Measurements from ENCODE around the gene AEN. TPM values are rescaled to one million over a fixed set of nuclear protein-coding genes. Genes with fewer than 3 reads are reported as not detected.

The AEN gene
- total and polyA plus RNA-seq, 2 donors (not counting 3 experiments of a cell fraction or from before 2014, with no cell fraction given) = 34.2 to 35.6 TPM

DNA sequence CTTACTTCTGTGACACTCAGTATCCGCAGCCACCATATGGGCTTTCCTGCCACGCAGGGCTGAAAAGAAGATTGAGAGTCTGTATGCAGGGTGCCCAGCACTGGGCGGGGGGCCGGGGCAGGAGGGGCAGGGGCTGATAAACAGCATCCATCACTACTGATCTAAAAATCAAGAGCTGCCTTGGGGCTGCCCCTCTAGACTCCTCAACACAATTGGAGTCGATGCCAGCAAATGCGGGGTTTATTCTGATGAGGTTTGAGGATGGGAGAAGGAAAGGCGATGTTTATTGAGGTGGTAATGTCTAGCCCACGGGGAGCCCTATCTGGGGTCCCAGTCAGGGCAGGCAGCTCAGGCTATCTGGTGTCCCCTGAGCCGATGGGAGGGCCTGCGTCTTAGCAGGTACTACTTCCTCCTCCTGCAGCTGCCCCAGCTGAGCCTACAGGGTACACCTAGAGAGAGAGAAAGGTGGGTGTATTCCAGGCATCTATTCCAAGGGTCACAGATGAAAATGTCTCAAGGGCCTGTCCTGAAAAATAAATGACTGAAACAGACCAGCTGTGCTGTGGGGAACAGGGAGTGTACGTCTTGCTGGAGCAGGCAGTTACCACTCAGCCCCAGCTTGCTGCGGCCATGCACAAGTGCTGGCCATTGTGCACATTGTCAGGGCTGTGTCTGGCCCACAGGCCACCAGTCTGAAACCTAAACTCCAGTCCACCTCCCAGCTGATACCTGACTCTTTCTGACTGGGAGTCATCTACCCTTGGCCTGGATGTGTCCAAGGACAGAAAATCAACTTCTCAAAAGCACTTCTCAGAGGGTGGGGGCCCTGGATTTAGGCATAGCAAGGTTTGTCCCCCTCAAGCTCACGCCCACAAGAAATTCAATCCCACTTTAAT is 37.2 kb downstream of the AEN start:
- FAIRE-seq = no peak
- H3K4me1 ChIP-seq (ENCODE audit: control insufficient read depth, extremely low read depth, insufficient read depth, low read length) = peaks cover 8% of the 10 kb centered on the region
- no TSS peak for BruUV-seq (replicated peaks)
- no peaks in the 10 kb centered on the region for H3K79me2 ChIP-seq (ENCODE audit: control insufficient read depth, insufficient read depth, low read length)
- H4K20me1 ChIP-seq (replicated peaks; ENCODE audit: control insufficient read depth, extremely low read depth, insufficient read depth, low read length) = no peaks in the 10 kb centered on the region
- ChIA-PET POLR2A (no interaction called here), CTCF (interaction anchor here (0.8 to 6.1 kb wide), 15 partner anchors 20 to 345 kb away, joined by 3 to 126 read pairs (median 5); partner anchors contain the start of gene ISG20)
- intact Hi-C loops (cut with micrococcal nuclease) (loop anchor here (5.0 kb wide), 1 partner anchor 44 kb away; no protein-coding TSS in a partner anchor), dilution Hi-C loops (cut with MboI; ENCODE audit: extremely low pct_ligation_motif_present, low sequenced_read_pairs) (no loop called here)
- H3K27me3 ChIP-seq (ENCODE audit: control insufficient read depth in 2 of 2, insufficient read depth in 2 of 2, low read length in 2 of 2) = no peaks in the 10 kb centered on the region
- no peak overlapping the region for H3K9ac ChIP-seq (replicated peaks; ENCODE audit: extremely low read depth, insufficient read depth, low read length)
- DNase-seq (ENCODE audit: low read depth, low spot score) = no peak
- H2AFZ ChIP-seq (ENCODE audit: low read depth, low read length) = no peak overlapping the region
- H3K4me2 ChIP-seq (ENCODE audit: insufficient read depth, low read length) = no peak overlapping the region
- no peak overlapping the region for H3K27ac ChIP-seq (ENCODE audit: insufficient read depth, low read depth, low read length)
- no peaks in the 10 kb centered on the region for H3K36me3 ChIP-seq (ENCODE audit: control insufficient read depth in 2 of 2, extremely low read depth in 1 of 2, insufficient read depth in 2 of 2, low read length in 2 of 2)
- H3K9me3 ChIP-seq (replicated peaks; ENCODE audit: control insufficient read depth, insufficient read depth, low read length) = no peaks in the 10 kb centered on the region
- no peaks in the 10 kb centered on the region for H3K9me1 ChIP-seq (replicated peaks; ENCODE audit: control insufficient read depth, extremely low read depth, insufficient read depth, low read length)
- no peak overlapping the region for H3K4me3 ChIP-seq (replicated peaks in 1 of 3; ENCODE audit: insufficient read depth in 1 of 3, low read depth in 1 of 3, low read length in 3 of 3)
- no peak for TF ChIP-seq FOS (IDR thresholded peaks at IDR 0.05; ENCODE audit: borderline replicate concordance, insufficient read depth, low read length)
- TF ChIP-seq GATA2 (IDR thresholded peaks at IDR 0.05; ENCODE audit: insufficient read depth, insufficient read length, low read depth, low read length) = no peak
- no peak for TF ChIP-seq POLR2A (IDR thresholded peaks at IDR 0.05; ENCODE audit: low read depth, low read length)
- TF ChIP-seq, protein P1, sequence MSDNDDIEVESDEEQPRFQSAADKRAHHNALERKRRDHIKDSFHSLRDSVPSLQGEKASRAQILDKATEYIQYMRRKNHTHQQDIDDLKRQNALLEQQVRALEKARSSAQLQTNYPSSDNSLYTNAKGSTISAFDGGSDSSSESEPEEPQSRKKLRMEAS (IDR thresholded peaks at IDR 0.05; ENCODE audit: insufficient read depth, insufficient read length) = no peak
- no peak for TF ChIP-seq JUN (IDR thresholded peaks at IDR 0.05; ENCODE audit: borderline replicate concordance, insufficient read depth, insufficient read length, low read depth)
- no peak for TF ChIP-seq MYC (IDR thresholded peaks at IDR 0.05; ENCODE audit: low read depth, low read length)
- no peak for TF ChIP-seq POLR2AphosphoS5 (IDR thresholded peaks at IDR 0.05; ENCODE audit: insufficient read depth, low read depth, low read length)
- TF ChIP-seq EZH2 (IDR thresholded peaks at IDR 0.05; ENCODE audit: borderline replicate concordance, low read depth, low read length, severe bottlenecking) = no peak
- TF ChIP-seq, protein P2, sequence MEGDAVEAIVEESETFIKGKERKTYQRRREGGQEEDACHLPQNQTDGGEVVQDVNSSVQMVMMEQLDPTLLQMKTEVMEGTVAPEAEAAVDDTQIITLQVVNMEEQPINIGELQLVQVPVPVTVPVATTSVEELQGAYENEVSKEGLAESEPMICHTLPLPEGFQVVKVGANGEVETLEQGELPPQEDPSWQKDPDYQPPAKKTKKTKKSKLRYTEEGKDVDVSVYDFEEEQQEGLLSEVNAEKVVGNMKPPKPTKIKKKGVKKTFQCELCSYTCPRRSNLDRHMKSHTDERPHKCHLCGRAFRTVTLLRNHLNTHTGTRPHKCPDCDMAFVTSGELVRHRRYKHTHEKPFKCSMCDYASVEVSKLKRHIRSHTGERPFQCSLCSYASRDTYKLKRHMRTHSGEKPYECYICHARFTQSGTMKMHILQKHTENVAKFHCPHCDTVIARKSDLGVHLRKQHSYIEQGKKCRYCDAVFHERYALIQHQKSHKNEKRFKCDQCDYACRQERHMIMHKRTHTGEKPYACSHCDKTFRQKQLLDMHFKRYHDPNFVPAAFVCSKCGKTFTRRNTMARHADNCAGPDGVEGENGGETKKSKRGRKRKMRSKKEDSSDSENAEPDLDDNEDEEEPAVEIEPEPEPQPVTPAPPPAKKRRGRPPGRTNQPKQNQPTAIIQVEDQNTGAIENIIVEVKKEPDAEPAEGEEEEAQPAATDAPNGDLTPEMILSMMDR (IDR thresholded peaks at IDR 0.05; ENCODE audit: extremely low read depth in 1 of 2, insufficient read depth in 1 of 2, low read depth in 1 of 2, low read length in 2 of 2) = no peak
